Astrocyte (in vitro differentiated cells and primary cell): ENCODE results near the gene CERT1.

Experiments
- CTCF ChIP-seq: IDR thresholded peaks from 2 replicates; pipeline ENCODE4 v1.5.1; 2011; ENCODE audit warnings: low read depth, mild to moderate bottlenecking, inconsistent platforms, low read length, moderate library complexity; ENCODE audit not compliant: insufficient read depth
- EZH2 ChIP-seq: IDR thresholded peaks from 2 replicates; pipeline ENCODE4 v1.6.1; 2012; ENCODE audit warnings: mild to moderate bottlenecking, low read length, inconsistent platforms; ENCODE audit not compliant: insufficient read depth

GRCh38 chr5:75522025-75522424 lies 10.6 kb upstream of the CERT1 start:
- TF ChIP-seq CTCF = no peak
- no peak for TF ChIP-seq EZH2
